GM23338 (cell line): Measurements from ENCODE around the gene CELF2. TPM values are rescaled to one million over a fixed set of nuclear protein-coding genes. Genes with fewer than 3 reads are reported as not detected.

Experiments
- ATAC-seq: fragments of 200-7000 bp; cut with Tn5 transposase; 3 replicates; pipeline ENCODE4 v1.9.1; 2020
- DNase-seq: peaks from one replicate; pipeline ENCODE4 v3.0.0-alpha.2; 2015; ENCODE audit warnings: low spot score
- H2AFZ ChIP-seq: fragments of 200-600 bp; sonication (generic); 2 replicates; pipeline ENCODE4 v1.8.0; 2016; ENCODE audit warnings: antibody characterized with exemption, mild to moderate bottlenecking, moderate library complexity
- H3F3A ChIP-seq: fragments of 200-600 bp; sonication (generic); replicated peaks from 2 replicates; pipeline ENCODE4 v1.8.0; 2017; ENCODE audit warnings: antibody characterized with exemption, mixed run types, low read depth
- H3K27ac ChIP-seq: fragments of 200-600 bp; sonication (generic); 2 replicates; pipeline ENCODE4 v1.6.1; 2016; ENCODE audit warnings: low read depth
- H3K27me3 ChIP-seq: fragments of 200-600 bp; sonication (generic); 2 replicates; pipeline ENCODE4 v1.8.0; 2016; ENCODE audit warnings: mild to moderate bottlenecking, mixed run types, moderate library complexity; ENCODE audit not compliant: insufficient read depth
- H3K36me3 ChIP-seq: fragments of 200-600 bp; sonication (generic); 2 replicates; pipeline ENCODE4 v1.8.0; 2016; ENCODE audit warnings: mild to moderate bottlenecking; ENCODE audit not compliant: insufficient read depth
- H3K4me1 ChIP-seq: fragments of 200-600 bp; sonication (generic); 2 replicates; pipeline ENCODE4 v1.8.0; 2016; ENCODE audit warnings: mild to moderate bottlenecking, moderate library complexity; ENCODE audit not compliant: insufficient read depth
- H3K4me2 ChIP-seq: fragments of 200-600 bp; sonication (generic); 2 replicates; pipeline ENCODE4 v1.7.1; 2017; ENCODE audit warnings: mixed run types
- H3K4me3 ChIP-seq: fragments of 200-600 bp; sonication (generic); 2 replicates; pipeline ENCODE4 v1.6.1; 2016; ENCODE audit warnings: mixed run types
- H3K79me2 ChIP-seq: fragments of 200-600 bp; sonication (generic); replicated peaks from 2 replicates; pipeline ENCODE4 v1.8.0; 2017; ENCODE audit warnings: mild to moderate bottlenecking; ENCODE audit not compliant: insufficient read depth
- H3K9me2 ChIP-seq: fragments of 200-600 bp; sonication (generic); 2 replicates; pipeline ENCODE4 v1.8.0; 2017; ENCODE audit not compliant: insufficient read depth
- H4K20me1 ChIP-seq: fragments of 200-600 bp; sonication (generic); replicated peaks from 2 replicates; pipeline ENCODE4 v1.8.0; 2017; ENCODE audit warnings: mild to moderate bottlenecking; ENCODE audit not compliant: insufficient read depth
- H3K27ac Mint-ChIP-seq: 2 replicates; pipeline ENCODE4 v1.8.0; 2020; ENCODE audit warnings: inconsistent platforms, mild to moderate bottlenecking, moderate library complexity, mixed read lengths
- H3K27me3 Mint-ChIP-seq: 3 replicates; pipeline ENCODE4 v1.8.0; 2022; ENCODE audit warnings: low read depth, mild to moderate bottlenecking, moderate library complexity, mixed read lengths, inconsistent platforms; ENCODE audit not compliant: insufficient read depth, poor library complexity
- H3K36me3 Mint-ChIP-seq: 3 replicates; pipeline ENCODE4 v1.8.0; 2021; ENCODE audit warnings: low read depth, mild to moderate bottlenecking, inconsistent platforms, moderate library complexity, mixed read lengths
- H3K4me1 Mint-ChIP-seq: 3 replicates; pipeline ENCODE4 v1.8.0; 2020; ENCODE audit warnings: mild to moderate bottlenecking, inconsistent platforms, mixed read lengths
- H3K4me3 Mint-ChIP-seq: 3 replicates; pipeline ENCODE4 v1.8.0; 2021; ENCODE audit warnings: moderate library complexity, mild to moderate bottlenecking, inconsistent platforms, mixed read lengths
- H3K9me3 Mint-ChIP-seq: 3 replicates; pipeline ENCODE4 v1.8.0; 2020; ENCODE audit warnings: moderate library complexity, mild to moderate bottlenecking, inconsistent platforms, mixed read lengths
- CREB1 ChIP-seq: fragments of 250-450 bp; sonication (Bioruptor Pico); IDR thresholded peaks from 2 replicates; pipeline ENCODE4 v1.5.0; 2020; ENCODE audit warnings: low read depth, mild to moderate bottlenecking, moderate library complexity
- ETS1 ChIP-seq: IDR thresholded peaks from 2 replicates; pipeline ENCODE4 v1.6.1; 2016; ENCODE audit warnings: antibody characterized with exemption
- EZH2phosphoT487 ChIP-seq: fragments of 200-600 bp; sonication (generic); IDR thresholded peaks from one replicate; pipeline ENCODE4 v1.8.1; 2018; ENCODE audit warnings: antibody characterized with exemption; ENCODE audit not compliant: unreplicated experiment
- NANOG ChIP-seq: IDR thresholded peaks from 2 replicates; pipeline ENCODE4 v1.6.1; 2016; ENCODE audit warnings: antibody characterized with exemption, borderline replicate concordance
- REST ChIP-seq: IDR thresholded peaks from one replicate; pipeline ENCODE4 v1.6.1; 2018; ENCODE audit warnings: antibody characterized with exemption; ENCODE audit not compliant: unreplicated experiment
- ZNF114 ChIP-seq: fragments of 250-450 bp; sonication (Bioruptor Pico); IDR thresholded peaks from 2 replicates; pipeline ENCODE4 v1.5.0; 2020; ENCODE audit warnings: mild to moderate bottlenecking, moderate library complexity
- ZNF331 ChIP-seq: fragments of 250-450 bp; sonication (Bioruptor Pico); IDR thresholded peaks from 2 replicates; pipeline ENCODE4 v1.5.0; 2020; ENCODE audit warnings: low read depth, mild to moderate bottlenecking, moderate library complexity
- ZNF462 ChIP-seq: fragments of 250-450 bp; sonication (Bioruptor Pico); IDR thresholded peaks from 2 replicates; pipeline ENCODE4 v1.5.0; 2020; ENCODE audit warnings: mild to moderate bottlenecking, moderate library complexity
- polyA plus RNA-seq: library from polyadenylated mRNA; unstranded; fragments of >200 nt; fragmentation: Nextera tagmentation; extraction: Ambion mirVana; gene quantifications from 2 replicates; pipeline ENCODE4 v1.2.1, GENCODE V29; 2016
- total RNA-seq: library from RNA; depleted of rRNA; stranded (reverse); fragments of >200 nt; shearing (Covaris generic); gene quantifications from 2 replicates; pipeline ENCODE4 v1.2.3, GENCODE V29; 2014

CELF2 gene
- total and polyA plus RNA-seq, 2 experiments from 2014 or later = 18.1 to 22.5 TPM

- H3K9me2 ChIP-seq = no peaks in the 10 kb centered on the region
- H3K4me1 ChIP-seq = peaks cover 62% of the 10 kb centered on the region
- H3K79me2 ChIP-seq = no peaks in the 10 kb centered on the region
- H3K4me3 Mint-ChIP-seq = no peak overlapping the region
- no peaks in the 10 kb centered on the region for H3K27me3 Mint-ChIP-seq
- H4K20me1 ChIP-seq = no peaks in the 10 kb centered on the region
- peak overlapping the region; percentile 59 for H3K4me2 ChIP-seq
- H3K4me1 Mint-ChIP-seq = peaks cover 72% of the 10 kb centered on the region
- no peaks in the 10 kb centered on the region for H3K9me3 Mint-ChIP-seq
- H2AFZ ChIP-seq = no peak overlapping the region
- H3F3A ChIP-seq = peaks cover 7% of the 10 kb centered on the region
- peaks cover 4% of the 10 kb centered on the region; the same call in 1 of the 3 replicates for H3K36me3 Mint-ChIP-seq
- ATAC-seq (peak; percentile 46), DNase-seq (no peak)
- no peaks in the 10 kb centered on the region for H3K36me3 ChIP-seq
- peak overlapping the region; percentile 67 for H3K27ac Mint-ChIP-seq
- no peak for TF ChIP-seq ETS1
- TF ChIP-seq CREB1 (CRISPR knock-in tag) = no peak
- no peak for TF ChIP-seq EZH2phosphoT487
- no peak for TF ChIP-seq ZNF114 (CRISPR knock-in tag)
- no peak for TF ChIP-seq NANOG
- no peak for TF ChIP-seq ZNF462 (CRISPR knock-in tag)
- no peak for TF ChIP-seq REST
- no peak for TF ChIP-seq ZNF331 (CRISPR knock-in tag)
- peak overlapping the region; percentile 85 for H3K27ac ChIP-seq
- no peaks in the 10 kb centered on the region for H3K27me3 ChIP-seq
- H3K4me3 ChIP-seq = no peak overlapping the region
Observed at GRCh38 chr10:11145495-11145855, 127.8 kb downstream of the CELF2 start.
